Measurements from ENCODE around the gene CHST11. TPM values are rescaled to one million over a fixed set of nuclear protein-coding genes. Genes with fewer than 3 reads are reported as not detected.

CHST11 gene
- 3.9 TPM for total RNA-seq

DNA sequence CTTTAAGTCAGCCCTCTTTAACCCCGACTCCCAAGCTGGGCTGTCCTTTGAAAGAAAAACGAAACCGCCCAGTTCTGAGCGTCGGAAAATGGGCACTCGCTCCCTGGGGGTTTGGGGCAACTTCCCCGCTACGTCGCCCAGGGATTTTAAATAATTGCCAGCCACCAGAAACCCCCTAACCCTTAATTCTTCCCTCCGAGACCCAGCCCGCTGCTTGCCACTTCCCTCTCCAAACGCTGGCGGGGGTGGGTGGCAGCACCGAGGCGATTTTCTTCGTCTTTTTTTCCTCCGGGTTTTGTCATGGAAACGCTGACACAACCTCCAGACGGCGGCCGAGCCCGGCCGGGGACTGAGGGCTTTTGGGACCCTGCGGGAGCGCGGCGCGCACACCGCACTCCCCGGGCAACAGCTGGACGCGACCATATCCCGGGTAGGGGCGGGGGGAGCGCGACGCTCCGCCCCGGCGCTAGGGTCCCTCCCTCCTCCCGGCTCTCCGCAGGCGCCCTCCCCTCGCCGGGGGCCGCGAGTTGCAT is at the start of gene CHST11:
Gene CHST11, plus strand, starts transcription at position 532 of the 533 bp plus-strand sequence.
- peak; percentile 70 for DNase-seq

DNA sequence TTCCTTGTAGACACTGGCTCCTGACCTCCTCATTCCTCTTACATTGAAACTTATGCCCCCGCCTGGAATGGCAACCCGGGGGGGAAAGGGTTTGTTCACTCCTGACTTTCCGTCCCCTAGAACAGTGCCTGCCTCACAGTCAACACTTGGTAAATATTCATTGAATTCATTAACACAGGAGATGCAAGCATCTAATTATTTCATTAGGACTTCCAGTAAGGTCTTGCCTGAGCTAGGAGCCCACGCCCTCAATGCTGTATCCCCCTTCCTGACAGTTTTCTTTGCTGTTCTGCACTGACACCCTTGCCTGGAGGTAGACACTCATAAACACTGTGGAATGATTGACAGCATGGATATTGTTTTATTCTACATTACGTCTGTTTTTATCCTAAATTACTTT is 49.3 kb upstream of the CHST11 start:
- DNase-seq: no peak

GRCh38 chr12:104407922-104408321 is 48.8 kb upstream of the CHST11 start:
- no peak for DNase-seq

GRCh38 chr12:104410326-104410725 is 46.4 kb upstream of the CHST11 start:
- DNase-seq: no peak

DNA sequence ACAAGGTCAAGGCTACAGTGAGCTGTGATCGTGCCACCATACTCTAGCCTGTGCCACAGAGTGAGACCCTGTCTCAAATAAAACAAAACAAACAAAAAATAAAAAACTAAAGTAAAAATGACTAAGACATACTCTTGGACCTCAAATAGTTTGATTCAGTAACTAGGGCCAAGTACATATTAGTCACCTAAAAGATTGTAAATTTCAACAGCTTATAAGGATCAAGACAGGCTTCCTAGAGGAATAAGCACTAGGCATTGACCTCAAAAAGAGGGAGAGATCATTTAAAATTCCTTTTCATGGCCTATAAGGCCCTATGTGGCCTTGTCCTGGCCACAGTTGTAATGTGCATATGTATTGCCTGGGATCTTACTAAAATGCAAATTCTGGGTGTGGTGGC is 46.0 kb upstream of the CHST11 start:
- DNase-seq: no peak

DNA sequence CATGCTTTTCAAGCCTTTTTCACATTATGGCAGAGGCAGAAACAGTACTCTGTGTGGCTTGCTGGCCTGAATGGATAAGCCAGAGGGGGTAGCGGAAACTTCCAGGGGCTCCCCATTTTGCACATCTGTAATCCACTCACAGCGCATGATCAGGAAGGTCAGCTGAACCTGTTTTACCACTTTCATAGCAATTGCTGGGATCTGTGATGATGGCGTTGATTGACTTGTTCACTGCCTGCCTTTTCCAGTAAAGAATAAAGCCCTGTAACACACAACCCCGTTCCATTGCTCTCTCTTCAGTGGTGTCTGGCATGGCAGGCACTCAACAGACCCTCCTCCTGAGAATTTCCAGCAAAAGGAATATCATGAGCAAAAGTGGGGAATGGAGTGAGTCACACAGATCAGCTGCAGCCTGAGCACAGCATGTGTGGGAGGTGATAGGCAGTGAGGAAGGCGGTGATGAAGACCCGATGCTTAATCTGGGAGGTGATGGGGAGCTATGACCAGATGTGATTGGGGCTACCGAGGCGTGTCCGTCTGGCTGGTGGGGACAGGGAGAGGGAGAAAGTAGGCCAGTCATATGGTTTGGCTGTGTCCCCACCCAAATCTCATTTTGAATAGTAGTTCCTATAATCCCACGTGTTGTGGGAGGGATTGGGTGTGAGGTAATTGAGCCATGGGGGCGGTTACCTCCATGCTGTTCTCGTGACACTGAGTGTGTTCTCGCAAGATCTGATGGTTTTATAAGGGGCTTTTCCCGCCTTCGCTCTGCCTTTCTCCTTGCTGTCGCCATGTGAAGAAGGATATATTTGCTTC is 44.7 kb upstream of the CHST11 start:
- no peak for DNase-seq

DNA sequence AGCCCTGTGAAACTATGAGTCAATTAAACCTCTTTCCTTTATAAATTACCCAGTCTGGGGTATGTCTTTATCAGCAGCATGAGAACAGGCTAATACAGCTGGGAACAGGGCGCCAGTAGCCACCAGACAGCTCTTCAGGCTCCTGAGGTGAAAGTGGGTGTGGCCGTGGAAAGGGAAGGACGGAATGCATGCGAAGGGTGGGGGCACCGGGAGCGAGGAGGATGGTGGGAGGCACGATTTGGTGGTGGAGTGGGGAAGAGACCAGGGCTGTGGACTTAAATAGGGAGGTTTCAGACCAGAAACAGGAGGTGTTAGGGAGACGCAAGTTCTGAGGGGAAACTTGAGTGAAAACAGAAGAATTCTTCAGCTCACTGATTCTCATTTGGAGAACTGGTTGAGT is 44.1 kb upstream of the CHST11 start:
- DNase-seq: no peak

- DNase-seq: no peak
These were observed 43.4 kb upstream of the CHST11 start for GRCh38 chr12:104413330-104413729.

DNA sequence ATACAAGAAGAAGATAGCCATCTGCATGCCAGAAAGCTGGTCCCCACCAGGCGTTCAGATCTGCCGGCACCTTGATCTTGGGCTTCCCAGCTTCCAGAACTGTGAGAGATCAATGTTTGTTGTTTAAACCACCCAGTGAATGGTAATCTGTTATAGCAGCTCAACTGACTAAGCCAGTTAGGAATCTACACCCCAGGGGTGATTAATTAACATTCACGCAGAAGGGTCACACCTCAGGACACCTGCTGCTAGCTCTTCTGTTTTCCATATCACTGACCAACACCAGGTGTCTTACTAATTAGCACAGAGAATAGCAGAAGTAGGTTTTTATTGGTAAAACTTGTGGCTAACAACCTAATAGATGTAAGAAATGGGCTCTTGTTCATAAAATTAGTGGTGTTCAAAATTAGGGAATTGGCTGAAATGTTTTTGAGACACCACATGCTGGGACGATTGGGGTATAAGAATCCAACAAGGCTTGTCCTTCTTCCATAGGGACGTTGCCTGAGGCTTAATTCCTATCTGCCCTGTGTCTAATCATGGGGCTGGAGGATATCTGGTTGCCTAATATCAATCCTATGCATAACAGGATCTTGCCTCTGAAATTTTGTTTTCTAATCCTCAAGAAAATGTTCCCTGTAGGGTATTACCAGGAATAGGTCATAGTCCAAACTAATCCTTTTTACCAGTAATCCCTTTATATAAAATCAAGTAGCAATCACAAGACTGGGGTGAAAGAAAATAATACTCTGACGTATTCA is 42.0 kb upstream of the CHST11 start:
- no peak for DNase-seq

DNA sequence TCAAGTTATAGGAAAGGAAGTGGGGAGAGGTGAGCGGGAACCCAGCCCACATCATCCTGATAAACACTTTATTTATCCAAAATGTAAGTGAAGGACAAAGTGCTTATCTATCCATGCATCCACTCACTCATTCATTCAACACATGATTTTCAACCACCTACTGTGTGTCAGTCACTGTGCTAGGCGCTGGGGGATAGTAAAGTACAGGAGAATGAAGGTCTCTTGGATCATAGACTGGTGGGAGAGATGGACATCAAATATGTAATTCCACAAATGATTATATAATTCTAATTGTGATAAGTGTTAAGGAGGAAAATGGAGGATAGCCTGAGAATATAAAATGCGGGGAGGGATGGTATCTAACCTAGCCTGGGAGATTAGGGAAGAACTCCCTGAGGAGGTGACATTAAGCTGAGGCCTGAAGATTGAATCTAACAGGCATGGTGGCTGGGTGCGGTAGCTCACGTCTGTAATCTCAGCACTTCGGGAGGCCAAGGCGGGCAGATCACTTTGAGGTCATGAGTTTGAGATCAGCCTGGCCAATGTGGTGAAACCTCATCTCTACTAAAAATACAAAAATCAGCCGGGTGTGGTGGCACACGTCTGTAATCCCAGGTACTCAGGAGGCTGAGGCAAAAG is 41.3 kb upstream of the CHST11 start:
- no peak for DNase-seq

- no peak for DNase-seq
These were observed 40.6 kb upstream of the CHST11 start for GRCh38 chr12:104416136-104416535.

DNA sequence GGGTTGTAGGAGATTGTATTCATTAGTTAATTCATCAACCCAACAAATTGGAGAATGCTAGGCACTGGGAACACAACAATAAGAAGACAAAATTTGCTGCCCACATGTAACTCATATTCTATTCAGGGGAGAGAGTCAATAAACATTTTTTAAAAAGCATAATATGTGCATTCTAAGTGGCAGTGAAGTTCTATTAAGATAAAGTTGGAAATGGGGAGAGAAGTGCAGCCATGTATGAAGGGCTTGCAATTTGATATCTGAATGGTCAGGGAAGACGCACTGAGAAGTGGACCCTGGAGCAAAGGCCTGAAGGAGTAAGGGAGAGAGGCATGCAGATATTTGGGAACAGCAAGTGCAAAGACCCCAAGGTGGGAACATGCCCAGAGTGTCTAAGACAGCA is 40.2 kb upstream of the CHST11 start:
- DNase-seq: no peak

DNA sequence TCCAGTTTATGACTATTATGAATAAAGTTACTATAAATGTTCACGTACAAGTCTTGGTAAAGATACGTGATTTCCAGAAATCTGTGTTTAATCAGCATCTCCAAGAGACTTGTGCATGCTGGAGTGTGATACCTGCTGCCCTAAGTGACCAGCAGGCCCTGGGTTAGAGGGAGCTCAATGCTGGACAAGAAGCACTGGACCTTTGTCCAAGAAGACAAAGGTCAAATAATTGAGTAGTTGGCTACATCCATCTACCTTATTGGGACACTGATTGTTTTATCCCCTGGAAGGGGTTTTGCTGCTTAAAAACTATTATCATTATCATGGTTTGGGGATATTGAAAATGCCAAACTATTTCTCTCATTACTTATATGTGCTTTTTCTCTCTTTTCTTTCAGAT is 37.0 kb upstream of the CHST11 start:
- no peak for DNase-seq

- no peak for DNase-seq
These were observed 35.9 kb upstream of the CHST11 start for GRCh38 chr12:104420868-104421267.

GRCh38 chr12:104421343-104421742 is 35.4 kb upstream of the CHST11 start:
- no peak for DNase-seq

DNA sequence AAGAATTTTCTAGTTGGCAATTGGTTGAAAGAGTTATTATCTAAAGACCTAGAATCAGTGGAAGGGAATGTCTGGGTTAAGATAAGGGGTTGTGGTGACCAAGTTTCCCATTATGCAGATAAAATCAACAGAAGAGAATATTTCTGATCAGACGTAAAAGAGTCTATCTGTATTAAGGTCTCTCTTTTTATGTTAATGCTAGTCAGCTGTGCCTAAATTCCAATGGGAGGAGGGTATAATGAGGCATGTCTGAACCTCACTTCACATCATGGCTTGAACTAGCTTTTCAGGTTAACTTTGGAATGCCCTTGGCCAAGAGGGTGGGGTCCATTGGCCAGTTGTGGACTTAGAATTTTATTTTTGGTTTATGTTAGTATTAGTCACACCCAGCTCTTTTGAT is 34.3 kb upstream of the CHST11 start:
- no peak for DNase-seq

- DNase-seq: no peak
These were observed 33.5 kb upstream of the CHST11 start for GRCh38 chr12:104423273-104423672.

GRCh38 chr12:104423809-104424208 is 32.9 kb upstream of the CHST11 start:
- DNase-seq: no peak

- no peak for DNase-seq
These were observed 31.8 kb upstream of the CHST11 start for GRCh38 chr12:104424955-104425354.

- no peak for DNase-seq
These were observed 31.1 kb upstream of the CHST11 start for GRCh38 chr12:104425614-104426013.

GRCh38 chr12:104426926-104427546 is 29.7 kb upstream of the CHST11 start:
- DNase-seq: no peak

DNA sequence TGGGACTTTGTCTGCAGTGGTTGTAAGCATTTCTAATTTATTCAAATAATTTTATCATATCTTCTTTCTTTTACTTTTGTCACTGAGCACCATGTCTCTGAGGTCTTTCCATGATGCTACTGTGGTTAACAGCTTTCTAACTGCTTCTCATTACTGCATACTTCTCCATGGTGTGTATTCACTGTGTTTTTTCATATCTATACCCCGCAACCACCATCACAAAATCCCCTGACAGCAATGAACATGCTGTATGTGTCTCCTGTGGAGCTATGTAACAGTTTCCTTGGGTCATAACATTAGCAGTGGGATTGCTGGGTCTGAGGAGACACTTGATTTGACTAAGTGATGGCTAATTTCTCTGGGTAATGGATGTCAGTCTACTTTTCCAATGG is 29.2 kb upstream of the CHST11 start:
- DNase-seq: no peak

GRCh38 chr12:104433061-104433460 is 23.7 kb upstream of the CHST11 start:
- DNase-seq: no peak

Data from skin of body (tissue), 2 donors.